ENCODE results near the gene KHDRBS2. TPM values are rescaled to one million over a fixed set of nuclear protein-coding genes. Genes with fewer than 3 reads are reported as not detected.

Gene KHDRBS2
- total RNA-seq, 4 donors from 2014 or later: 0.47 to 23.9 (median 3.0) TPM

DNA sequence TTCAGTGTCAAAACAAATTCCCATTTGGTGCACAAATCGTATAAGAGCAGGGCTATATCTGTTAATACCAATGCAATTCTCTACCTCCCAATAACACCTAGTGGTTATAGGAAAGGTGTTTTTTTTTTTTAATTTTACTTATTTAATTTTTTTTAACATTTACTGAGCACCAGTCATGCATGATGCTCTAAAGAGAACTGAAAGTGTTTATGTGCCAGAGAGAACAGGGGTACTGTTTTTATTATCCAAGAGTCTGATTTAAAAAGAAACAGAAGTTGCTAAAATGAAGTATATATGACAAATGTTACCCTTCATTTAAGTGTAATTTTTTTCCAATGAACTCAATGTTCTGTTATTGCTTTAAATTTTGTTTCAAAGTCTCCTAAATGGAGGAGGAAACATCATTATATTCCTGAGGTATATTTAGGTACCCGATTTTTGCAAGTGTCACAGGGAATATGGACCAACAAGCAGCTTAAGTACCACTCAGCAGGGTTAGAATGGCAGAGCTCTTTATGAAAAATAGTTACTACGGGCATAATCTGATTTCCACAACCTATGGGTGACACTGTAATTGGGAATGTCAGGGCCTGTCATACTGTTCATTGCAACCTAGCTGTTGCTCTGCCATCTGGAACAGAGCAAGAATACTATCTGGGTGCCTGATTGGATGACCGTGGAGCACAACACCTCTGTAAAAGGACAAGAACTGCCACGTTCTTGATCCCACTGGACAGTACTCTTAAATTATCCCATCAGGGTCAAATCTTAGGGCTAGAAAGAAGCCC lies 195.4 kb downstream of the KHDRBS2 start:
- TF ChIP-seq CTCF (IDR thresholded peaks at IDR 0.05) (no peak), POLR2A (IDR thresholded peaks at IDR 0.05) (no peak)
- DNase-seq: no peak
- Histone ChIP-seq H3K27ac (no peak overlapping the region), H3K9me3 (no peaks in the 10 kb centered on the region), H3K36me3 (no peaks in the 10 kb centered on the region), H3K4me1 (no peaks in the 10 kb centered on the region), H3K27me3 (no peaks in the 10 kb centered on the region), H3K4me3 (no peak overlapping the region)

GRCh38 chr6:62089781-62090180 lies 196.2 kb downstream of the KHDRBS2 start:
- Histone ChIP-seq H3K36me3 (no peaks in the 10 kb centered on the region), H3K9me3 (no peaks in the 10 kb centered on the region), H3K27me3 (no peaks in the 10 kb centered on the region), H3K4me1 (no peaks in the 10 kb centered on the region), H3K4me3 (no peak overlapping the region), H3K27ac (no peak overlapping the region)
- TF ChIP-seq POLR2A (IDR thresholded peaks at IDR 0.05) (no peak), CTCF (IDR thresholded peaks at IDR 0.05) (no peak)
- no peak for DNase-seq

DNA sequence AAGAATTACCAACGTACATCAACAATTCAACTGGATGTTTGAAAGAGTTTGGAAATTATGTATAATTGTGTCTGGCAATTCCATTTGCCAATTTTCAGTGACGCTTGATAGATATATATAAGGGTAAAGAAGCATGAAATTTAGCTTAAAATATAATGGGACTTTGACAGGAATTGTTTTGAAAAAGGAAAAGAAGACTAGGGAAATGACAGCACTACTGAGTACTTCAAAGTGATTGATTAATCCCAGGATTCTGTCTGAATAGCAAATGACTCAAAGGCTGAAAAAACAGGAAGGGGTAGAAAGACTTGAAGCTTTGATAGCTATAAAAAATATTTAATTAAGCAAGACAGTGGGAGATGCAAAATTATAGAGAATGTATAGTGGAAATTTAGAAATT lies 200.0 kb downstream of the KHDRBS2 start:
- Histone ChIP-seq H3K27ac (no peak overlapping the region), H3K9me3 (no peaks in the 10 kb centered on the region), H3K4me1 (no peaks in the 10 kb centered on the region), H3K27me3 (no peaks in the 10 kb centered on the region), H3K36me3 (no peaks in the 10 kb centered on the region), H3K4me3 (no peak overlapping the region)
- no peak for DNase-seq
- TF ChIP-seq POLR2A (IDR thresholded peaks at IDR 0.05) (no peak), CTCF (IDR thresholded peaks at IDR 0.05) (no peak)

- no peak overlapping the region for H3K27ac ChIP-seq
- no peak overlapping the region for H3K4me3 ChIP-seq
- H3K36me3 ChIP-seq: no peaks in the 10 kb centered on the region
- TF ChIP-seq CTCF (IDR thresholded peaks at IDR 0.05) (no peak), POLR2A (IDR thresholded peaks at IDR 0.05) (no peak)
- no peaks in the 10 kb centered on the region for H3K9me3 ChIP-seq
- H3K4me1 ChIP-seq: no peaks in the 10 kb centered on the region
- DNase-seq: no peak
- H3K27me3 ChIP-seq: no peaks in the 10 kb centered on the region
Measured at GRCh38 chr6:62075869-62076268, 210.2 kb downstream of the KHDRBS2 start.

DNA sequence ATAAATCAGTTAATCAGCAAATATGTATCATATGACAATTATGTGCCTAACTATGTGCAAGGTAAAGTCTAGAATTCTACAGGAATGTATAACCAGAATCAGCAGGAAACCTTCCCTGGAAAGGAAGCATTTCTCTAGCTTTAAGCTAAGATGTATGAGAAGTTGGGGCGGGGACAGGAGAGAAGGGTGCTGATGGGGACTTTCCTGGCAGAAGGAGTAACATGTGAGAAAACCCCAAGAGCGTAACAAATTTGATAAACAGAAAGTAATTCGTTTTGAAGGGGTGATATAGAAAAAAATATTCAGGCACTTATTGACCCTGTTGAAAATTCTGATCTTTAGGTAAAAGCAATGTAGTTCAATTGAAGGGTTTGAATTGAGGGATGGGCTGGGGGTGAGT lies 226.1 kb downstream of the KHDRBS2 start:
- TF ChIP-seq CTCF (IDR thresholded peaks at IDR 0.05): no peak
- no peak for TF ChIP-seq POLR2A (IDR thresholded peaks at IDR 0.05)
- no peak for DNase-seq
- no peak overlapping the region for H3K27ac ChIP-seq
- H3K4me3 ChIP-seq: no peak overlapping the region
- no peaks in the 10 kb centered on the region for H3K27me3 ChIP-seq
- no peaks in the 10 kb centered on the region for H3K4me1 ChIP-seq
- H3K36me3 ChIP-seq: no peaks in the 10 kb centered on the region
- H3K9me3 ChIP-seq: no peaks in the 10 kb centered on the region

Measured in Peyer's patch (tissue), 4 donors.